Activated CD4-positive, alpha-beta T cell treated with anti-CD3 and anti-CD28 coated beads, Interleukin-2, amount 50 U/mL, for 1 hour (primary cell): Measurements from ENCODE around the gene NRF1.
"Not testable (repeated sequence)": the region's sequence is repeated elsewhere in the genome, so short reads cannot be mapped to it uniquely, and the experiment has no call there.

Source experiments
- DNase-seq: peaks from one replicate; pipeline ENCODE4 v3.0.0-alpha.2; 2020

NRF1 gene

DNA sequence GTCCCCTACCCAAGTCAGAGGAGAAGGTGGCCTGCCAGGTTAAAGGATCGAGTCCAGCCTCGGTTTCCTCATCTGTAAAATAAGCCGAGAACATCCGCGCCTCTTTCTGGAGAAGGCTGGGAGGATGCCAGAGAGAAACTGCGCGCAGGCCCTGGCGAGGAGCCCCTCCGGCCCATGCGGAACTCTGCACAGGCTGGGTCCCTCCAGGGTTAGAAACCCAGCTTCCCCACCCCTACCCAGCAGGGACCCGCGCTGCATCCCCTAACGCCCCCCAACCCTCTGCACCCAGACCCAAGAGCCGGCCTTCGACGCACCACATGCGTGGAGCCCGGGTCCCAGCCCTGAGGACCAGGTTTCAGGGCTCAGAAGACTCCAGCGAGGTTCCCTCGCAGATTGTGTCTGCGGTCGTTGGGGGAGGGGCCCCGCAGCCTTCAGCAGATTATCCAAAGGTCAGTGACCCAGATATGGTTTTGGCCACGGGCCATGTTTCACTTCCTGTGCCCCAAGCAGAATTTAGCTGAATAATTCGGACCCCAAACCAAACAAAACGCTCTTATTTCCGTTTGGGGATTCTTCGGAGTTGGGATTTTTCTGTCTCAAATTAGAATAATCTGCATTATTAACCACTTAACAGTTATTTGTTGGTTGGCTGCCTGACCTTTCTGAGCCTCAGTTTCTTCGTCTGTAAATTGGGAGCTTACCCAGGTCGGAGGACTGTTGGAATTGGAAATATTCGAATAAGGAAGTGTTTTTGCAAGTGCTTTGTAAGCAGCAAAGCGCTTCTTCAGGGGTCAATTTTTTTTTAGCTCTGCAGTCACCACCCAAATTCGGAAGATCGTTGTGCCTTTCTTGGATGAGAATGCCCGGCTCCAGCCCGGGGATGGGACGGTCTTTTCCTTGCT lies 173.5 kb downstream of the NRF1 start:
- DNase-seq = no peak

DNA sequence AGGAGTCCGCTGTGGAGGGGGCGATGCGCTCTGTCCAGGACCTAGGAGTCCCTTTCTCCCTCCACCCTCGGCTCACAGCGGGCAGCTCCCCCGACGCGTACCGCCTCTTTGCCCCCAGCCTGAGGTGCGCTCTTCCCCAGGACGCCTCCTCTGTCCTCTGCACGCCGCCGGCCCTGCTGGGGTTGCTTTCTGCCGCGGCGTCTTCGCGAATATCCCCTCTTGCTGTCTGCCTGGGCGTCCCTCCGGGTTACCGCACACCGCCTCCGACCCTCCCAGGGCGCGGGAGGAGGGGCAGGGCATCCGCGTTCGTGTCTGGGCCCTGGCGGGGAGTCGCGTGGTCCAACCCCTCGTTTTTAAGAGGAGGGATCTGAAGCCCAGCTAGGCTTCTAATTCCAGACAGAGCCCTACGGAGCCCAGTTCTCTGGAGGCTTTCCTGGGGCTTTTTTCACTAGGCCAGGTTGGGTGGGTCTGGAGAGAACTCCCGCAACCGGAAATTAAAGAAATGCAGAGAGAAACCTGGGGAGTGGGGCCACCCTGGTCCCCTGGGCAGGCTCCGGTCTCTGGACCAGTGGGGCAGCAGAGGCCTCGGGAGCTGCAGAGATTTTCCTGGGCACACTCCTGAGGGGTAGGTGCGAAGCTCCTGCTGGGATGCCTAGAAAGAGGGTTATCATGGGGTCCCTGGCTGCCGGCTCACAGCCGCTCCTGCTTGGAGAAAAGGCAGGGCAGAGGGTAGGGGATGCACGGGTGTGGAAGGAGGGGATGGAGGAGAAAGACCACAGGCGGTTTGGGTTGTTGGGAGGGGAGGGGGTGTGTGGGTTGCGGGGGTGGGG lies 174.4 kb downstream of the NRF1 start:
- no peak for DNase-seq

GRCh38 chr7:129786825-129787563 lies 175.5 kb downstream of the NRF1 start:
- no peak for DNase-seq

DNA sequence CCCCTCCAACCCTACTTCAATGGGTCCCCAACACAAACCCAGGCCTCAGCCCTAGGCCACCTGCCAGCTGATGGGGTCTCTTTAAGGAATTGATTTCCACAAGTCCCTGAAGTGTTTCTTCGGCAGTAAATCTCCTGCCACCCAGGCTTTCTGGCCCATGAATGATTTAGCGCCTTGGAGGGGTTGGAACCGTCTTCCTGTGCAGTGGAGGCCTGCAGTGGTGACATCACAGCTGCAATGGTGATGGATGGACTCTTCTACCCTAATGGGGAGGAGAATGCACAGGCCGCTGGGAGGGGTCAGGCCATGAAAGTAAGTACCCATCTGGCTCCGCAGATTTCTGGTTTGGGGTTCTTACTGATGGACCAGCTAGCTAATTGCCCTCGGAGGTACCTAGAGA lies 177.5 kb downstream of the NRF1 start:
- no peak for DNase-seq

- DNase-seq = no peak
Measured at GRCh38 chr7:129789652-129790051, 178.1 kb downstream of the NRF1 start.

- DNase-seq = no peak
Measured at GRCh38 chr7:129790136-129790535, 178.6 kb downstream of the NRF1 start.

DNA sequence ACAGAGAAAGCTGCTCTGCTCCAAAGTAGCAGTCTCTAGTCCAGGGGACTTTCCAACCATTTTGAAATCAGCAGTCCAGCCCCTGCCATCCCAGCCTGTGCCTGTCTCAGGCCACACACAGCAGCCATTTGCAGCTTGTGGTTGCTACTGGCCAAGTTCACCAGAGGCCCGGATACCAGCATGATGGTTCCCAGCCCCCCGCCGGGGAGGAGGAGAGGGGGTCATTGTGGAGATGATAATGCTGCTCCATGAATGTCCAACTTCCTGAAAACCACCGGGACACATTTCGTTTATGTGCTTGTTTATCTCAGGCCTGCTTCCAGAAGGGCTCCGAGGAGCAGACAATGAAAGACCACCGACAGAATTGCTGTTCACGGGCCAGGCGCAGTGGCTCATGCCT lies 181.2 kb downstream of the NRF1 start:
- no peak for DNase-seq

DNA sequence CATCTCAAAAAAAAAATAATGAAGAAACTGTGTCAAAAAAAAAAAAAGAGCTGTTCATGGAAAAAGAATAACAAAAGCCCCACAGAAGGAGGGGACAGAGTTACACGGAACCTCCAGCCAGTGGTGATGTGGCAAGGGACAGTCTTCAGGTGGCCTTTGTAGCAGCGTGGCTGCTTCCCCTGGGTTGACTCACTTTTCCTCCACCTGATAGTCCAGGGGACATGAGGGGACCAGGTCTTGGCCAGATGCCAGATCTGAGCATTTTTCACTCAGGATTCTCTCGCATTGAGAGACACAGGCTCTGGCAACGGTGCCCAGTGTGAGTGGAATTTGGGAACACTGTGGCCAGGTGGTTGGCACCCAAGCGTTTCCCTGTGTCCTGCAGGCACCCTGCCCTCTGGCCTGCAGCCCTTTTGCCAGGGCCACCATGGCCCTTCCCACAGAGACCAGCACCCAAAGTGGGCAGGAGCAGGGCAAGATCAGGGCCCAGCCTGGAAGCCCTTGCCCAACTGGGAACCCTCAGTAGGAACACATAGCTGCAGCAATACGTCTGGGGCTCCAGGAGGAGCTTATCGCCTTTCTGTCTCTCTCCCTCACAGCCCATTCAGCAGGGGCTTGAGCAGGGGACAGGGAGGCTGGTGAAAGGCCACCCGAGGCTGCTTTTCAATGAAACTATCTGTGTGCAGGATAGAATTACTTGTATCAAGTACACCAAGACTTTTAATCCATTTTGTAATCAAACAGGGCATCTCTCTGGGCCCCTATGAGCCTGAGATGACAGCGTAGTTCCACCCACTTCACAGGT lies 182.2 kb downstream of the NRF1 start:
- DNase-seq = no peak

- not testable (repeated sequence) for DNase-seq
Measured at GRCh38 chr7:129794461-129794860, 182.9 kb downstream of the NRF1 start.

DNA sequence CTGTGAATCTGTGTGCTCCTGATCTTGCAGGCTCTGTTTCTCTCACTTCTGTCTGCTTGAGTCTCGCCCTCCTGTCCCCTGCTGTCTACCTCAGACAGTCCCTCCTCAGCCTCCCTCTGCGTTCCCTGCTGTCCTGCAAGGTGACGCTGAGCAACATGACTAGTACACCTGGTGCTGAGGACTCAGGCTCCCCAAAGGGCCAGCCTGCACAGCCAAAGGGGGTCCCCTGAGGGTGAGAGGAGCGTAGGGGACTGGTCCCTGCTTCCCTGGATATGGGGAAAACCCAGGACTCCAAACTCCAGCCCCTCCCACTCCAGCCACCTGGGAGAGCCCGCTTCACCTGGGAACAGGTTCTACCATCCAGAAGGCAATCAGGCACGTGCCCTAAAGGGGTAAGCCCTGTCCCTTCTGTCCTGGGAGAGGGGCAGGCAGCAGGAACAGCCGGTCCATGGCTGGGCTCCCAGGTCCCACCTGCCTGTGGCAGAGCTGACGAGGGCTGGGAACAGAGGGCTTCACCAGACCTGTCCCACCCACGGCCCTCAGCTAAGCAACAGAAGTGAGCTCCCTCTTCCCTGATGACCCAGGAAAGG lies 184.8 kb downstream of the NRF1 start:
- no peak for DNase-seq

DNA sequence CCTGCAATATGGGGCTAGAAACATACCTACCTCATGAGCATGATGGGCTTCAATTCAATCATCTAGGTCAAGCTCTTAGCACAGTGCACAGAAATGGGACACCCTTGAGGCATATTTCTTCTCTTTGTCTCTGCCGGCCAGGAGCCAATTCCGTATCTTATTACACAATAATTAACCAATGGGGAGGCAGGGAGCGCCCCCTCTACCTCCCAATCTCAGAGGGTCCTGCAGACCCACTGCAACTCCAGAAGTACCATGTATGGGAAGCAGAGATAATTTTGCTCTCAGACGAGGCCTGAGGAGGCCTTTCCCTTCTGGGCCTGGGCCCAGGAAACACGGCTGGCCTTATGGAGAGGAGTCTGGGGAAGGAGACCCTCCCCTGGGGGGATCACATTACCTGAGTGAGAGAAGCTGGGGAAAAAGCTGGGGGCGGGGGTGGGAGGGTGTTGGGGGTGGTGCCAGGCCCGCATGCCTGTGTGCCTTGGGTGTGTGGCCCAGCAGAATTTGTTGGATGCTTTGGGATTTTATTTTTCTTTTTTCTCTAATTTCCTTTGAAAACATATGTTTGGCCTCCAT lies 185.8 kb downstream of the NRF1 start:
- DNase-seq = no peak

DNA sequence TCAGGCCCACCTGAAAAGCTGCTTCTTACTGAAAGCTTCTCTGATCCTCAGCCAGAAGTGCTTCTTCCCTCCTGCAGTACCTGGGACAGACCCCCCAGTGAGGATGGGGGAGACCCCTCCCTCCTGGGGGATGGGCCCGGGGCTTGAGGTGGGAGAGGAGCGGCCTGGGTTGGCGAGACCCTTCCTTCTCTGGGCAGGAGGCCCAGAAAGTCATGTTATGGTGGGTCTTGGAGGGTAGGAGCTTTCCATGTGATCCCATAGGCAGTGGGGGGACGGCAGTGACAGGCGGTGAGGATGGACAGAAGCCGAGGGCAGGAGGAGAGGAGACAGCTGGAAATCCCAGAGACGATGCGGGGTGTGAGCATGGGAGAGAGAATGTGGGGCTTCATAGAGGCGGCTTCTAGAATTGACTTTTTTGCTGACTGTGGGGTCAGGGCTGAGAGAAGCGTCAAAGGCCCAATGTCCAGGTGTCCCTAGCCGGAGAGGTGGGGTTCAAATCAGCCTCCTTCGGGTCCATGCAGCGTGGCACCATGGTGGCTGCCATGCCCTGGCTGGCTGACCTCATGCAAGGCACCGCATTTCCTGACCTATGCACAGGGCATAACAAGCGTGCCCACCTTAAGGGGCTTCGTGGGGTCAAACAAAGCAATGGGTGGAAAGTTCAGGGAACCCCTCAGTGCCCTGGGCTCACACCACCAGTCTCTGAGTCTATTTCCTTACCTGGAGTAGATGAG lies 187.3 kb downstream of the NRF1 start:
- DNase-seq = no peak

DNA sequence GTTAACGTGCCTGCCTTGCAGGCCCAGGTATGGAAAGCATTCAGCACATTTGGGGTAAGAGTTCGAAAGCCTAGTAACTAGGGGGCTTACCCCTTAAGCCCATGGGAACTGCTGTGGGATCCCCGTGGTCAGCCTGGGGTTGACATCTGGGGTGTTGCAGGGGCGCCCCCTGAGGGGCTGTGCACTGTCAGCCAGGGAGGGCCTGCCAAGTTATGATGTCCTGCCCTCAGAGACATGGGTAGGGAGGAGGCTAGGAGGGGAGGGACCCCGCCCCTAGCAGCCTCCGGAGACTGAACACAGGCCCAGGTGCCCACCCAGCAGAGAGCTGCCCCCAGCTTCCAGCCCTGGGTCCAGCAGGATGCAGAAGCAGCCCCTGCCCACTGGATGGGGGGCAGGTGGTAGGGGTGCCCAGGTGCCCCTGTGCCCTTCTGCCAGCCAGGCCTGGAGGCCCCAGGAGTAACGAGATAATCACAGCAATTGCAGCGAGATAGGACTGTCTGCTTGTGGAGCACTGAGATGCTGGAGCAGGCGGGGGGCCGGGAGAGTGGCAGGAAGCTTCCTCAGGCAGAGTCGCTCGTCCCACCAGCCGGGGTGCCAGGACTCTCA lies 187.9 kb downstream of the NRF1 start:
- no peak for DNase-seq

DNA sequence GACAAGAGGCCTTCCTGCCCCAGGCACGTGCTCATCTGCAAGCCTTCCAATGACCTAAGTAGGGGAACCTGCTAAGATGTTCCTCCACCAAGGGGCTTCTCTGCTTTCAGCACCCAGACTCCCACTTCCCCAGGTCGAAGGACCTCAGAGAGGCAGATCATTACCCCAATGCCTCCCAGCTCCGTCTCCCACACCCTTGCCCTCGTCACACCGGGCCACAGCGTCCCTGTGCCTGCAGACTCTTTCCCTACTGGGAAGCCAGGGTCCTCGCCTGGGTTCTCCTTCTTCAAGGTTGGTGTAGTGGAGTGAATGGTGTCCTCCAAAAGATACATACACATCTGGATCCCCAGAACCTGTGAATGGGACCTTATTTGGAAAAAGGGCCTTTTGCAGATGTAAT lies 189.4 kb downstream of the NRF1 start:
- no peak for DNase-seq

- no peak for DNase-seq
Measured at GRCh38 chr7:129801882-129802281, 190.4 kb downstream of the NRF1 start.

DNA sequence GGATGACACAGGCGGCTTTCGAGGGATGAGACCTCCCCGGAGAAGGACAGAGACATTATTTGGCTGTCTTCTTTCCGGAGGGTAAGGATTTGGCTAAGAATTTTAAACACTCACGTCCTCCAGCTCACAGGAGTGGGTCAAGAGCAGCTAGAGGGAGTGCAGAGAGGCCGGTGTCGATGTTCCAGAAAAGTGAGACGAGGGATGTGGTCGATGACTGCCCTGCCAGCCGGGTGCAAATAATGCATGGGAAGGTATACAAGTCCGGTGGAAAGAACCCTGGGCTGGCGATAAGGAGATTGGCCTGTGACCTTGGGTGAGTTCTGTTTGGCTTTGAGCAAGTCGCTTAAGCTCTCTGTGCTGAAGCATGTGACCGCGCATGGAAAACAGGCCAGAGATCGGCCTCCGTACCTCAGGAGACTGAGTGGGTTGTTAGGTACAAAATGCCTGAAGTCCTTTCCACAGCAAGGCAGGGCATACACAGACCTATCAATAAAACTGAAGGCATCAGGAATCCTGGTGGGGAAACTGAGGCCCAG lies 192.1 kb downstream of the NRF1 start:
- DNase-seq = no peak

DNA sequence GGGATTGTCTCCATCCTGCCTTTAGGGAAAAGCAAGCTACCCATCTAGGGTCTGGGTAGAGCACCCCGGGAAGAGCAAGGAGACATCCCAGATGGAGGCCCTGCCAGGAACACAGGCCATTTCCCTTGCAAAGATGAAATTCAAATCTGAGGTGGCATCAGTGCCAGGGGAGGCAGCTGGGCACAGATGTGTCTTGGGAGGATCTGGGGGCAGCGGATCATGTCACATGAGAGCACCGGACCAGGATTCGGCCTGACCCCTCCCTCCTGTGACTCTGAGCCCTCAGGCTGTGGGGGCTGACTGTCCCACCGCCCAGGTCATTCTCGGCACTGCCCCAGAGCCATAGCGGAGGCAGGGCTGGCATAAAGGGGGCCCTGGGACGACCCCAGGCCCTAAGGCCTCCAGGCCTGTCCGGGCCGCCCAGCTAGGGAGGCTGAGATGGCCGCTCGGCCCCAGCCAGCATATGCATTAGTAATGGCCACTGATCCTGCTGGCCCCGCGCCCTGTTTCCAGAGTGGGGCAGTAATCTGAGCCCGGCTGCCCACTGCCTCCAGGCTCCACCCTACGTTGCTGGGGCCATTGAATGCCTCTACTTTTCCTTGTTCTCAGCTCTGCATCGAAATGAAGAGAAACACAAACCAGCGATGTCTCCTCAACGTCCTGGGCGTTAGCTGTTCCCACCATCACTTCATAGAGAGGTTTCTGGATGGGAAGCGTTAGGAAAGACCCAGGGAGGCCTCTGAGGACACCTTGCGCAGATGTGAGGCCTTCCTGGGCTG lies 192.8 kb downstream of the NRF1 start:
- DNase-seq = no peak

DNA sequence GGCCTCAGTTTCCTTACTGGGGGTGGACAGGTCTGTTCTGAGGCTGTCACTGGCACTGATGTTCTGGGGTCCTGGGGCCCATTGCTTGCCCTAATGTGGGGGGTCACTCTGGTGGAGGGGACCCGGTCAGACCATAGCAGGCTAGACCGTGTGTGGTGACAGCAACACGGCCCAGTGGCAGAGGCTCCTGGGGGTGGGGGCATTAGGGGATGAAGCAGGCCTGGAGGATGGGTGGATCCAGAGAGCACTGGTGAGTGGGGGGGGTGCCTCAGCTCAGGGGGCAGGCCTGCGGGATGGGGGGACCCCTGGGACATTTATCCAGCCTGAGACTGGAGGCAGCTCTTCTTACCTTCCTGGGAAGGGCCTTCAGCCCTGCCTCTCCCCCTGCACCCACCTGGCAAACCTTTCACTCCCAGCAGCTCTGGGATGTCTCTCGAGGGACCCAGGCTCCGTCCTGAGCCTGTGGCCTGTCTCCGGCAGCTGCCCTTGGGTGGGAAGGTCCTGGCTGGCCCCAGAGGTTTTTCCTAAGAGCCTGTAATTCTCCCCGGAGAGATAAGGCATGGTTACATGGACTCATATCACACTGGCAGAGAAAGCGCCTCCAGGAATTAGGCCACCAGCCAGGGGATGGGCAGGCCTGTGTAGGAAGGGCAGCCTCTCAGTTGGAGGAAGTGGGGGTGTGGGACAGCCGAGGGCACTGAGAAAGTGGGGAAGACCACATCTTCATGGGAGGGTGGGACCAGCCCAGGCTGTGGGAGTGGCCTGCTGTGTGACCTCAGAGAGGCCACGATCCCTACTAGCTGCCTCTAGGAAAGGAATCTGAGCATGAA lies 193.6 kb downstream of the NRF1 start:
- no peak for DNase-seq
